Adipocyte (in vitro differentiated cells): ENCODE results near the gene ID2.

ENCODE experiments used
- DNase-seq: peaks from one replicate; pipeline ENCODE4 v3.0.0-alpha.2; 2015; ENCODE audit warnings: low read depth
- H3K27me3 ChIP-seq: replicated peaks from 2 replicates; pipeline ENCODE4 v1.7.0; 2013; ENCODE audit warnings: mild to moderate bottlenecking, low read length, moderate library complexity; ENCODE audit not compliant: control insufficient read depth, insufficient read depth
- H3K36me3 ChIP-seq: 2 replicates; pipeline ENCODE4 v1.7.0; 2013; ENCODE audit warnings: low read length, mild to moderate bottlenecking, moderate library complexity; ENCODE audit not compliant: control insufficient read depth, insufficient read depth, severe bottlenecking
- H3K4me1 ChIP-seq: 2 replicates; pipeline ENCODE4 v1.7.0; 2013; ENCODE audit warnings: mild to moderate bottlenecking, low read length, moderate library complexity; ENCODE audit not compliant: control insufficient read depth, insufficient read depth
- H3K4me3 ChIP-seq: 2 replicates; pipeline ENCODE4 v1.7.0; 2013; ENCODE audit warnings: mild to moderate bottlenecking, low read length, moderate library complexity
- H3K9ac ChIP-seq: 2 replicates; pipeline ENCODE4 v1.7.0; 2013; ENCODE audit warnings: mild to moderate bottlenecking, low read length, moderate library complexity
- H3K9me3 ChIP-seq: 2 replicates; pipeline ENCODE4 v1.7.0; 2013; ENCODE audit warnings: mild to moderate bottlenecking, low read length, moderate library complexity; ENCODE audit not compliant: control insufficient read depth

The ID2 gene

DNA sequence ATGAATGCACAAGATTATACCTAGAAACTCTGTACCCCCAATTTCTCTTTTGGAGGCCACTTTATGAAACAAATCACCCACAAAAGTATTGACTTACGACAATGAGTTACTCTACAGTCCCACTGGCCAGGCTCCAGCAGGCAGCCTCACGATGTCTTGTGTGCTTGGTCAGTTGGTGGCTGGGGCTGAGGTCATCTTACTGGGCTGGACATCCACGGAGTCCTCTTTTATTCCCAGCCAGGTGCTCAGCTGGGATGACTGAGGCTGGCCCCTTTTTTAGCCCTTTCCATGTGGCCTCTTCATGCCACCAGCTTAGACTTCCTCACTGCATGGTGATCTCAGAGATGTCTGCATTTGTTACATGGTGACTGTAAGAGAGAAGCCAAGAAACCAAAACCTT, 8.9 kb upstream of the ID2 start:
- no peak overlapping the region for H3K4me3 ChIP-seq
- H3K9ac ChIP-seq, result no peak overlapping the region
- H3K27me3 ChIP-seq, result no peaks in the 10 kb centered on the region
- peaks cover 17% of the 10 kb centered on the region for H3K9me3 ChIP-seq
- H3K4me1 ChIP-seq, result peaks cover 37% of the 10 kb centered on the region
- no peak for DNase-seq
- no peaks in the 10 kb centered on the region for H3K36me3 ChIP-seq

DNA sequence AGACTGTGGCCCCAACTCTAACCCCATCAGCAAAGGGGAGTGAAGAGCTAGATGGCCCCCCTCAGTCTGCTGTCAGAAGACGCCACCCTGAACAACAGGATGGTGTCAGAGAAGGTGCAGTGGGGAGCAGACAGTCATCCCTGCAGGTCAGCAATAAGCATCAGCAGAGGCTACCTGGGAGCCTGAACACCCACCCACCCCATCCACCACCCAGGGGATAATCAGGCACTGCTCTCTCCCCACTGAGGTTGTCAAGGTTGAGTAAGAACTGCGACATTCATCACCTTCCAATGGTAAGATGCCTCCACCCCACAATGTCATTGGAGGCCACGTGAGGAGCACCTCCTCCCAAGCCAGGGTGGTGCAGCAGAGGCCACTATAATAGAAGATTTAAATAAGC, 8.5 kb upstream of the ID2 start:
- H3K4me3 ChIP-seq, result no peak overlapping the region
- no peak overlapping the region for H3K9ac ChIP-seq
- H3K27me3 ChIP-seq, result no peaks in the 10 kb centered on the region
- H3K4me1 ChIP-seq, result peaks cover 40% of the 10 kb centered on the region
- H3K36me3 ChIP-seq, result no peaks in the 10 kb centered on the region
- no peak for DNase-seq
- peaks cover 17% of the 10 kb centered on the region for H3K9me3 ChIP-seq

DNA sequence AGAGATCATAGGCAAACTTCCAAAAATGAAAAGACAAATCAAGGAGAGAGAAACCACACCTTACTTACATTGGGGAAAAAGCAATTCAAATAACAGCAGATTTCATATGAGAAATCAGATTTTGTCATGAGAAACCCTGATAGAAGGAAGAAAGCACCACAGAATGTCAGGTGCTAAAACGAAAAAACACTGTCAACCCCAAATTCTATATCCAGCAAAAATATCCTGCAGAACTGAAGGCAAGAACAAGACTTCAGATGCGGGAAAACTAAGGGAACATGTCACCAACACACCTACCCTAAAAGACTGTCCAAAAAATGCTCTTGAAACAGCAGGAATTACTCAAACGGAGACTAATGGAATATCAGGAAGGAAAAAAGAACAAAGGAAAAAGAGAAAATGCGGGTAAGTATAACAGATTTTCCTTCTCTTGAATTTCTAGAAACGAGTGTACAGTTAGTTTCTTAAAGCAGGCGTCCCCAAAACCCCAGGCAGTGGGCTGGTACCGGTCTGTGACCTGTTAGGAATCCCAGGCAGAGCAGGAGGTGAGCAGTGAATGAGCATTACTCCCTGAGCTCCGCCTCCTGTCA, 7.3 kb upstream of the ID2 start:
- H3K9ac ChIP-seq, result no peak overlapping the region
- H3K4me1 ChIP-seq, result peaks cover 32% of the 10 kb centered on the region
- H3K27me3 ChIP-seq, result no peaks in the 10 kb centered on the region
- H3K9me3 ChIP-seq, result peaks cover 17% of the 10 kb centered on the region
- H3K4me3 ChIP-seq, result no peak overlapping the region
- no peaks in the 10 kb centered on the region for H3K36me3 ChIP-seq
- DNase-seq, result no peak

DNA sequence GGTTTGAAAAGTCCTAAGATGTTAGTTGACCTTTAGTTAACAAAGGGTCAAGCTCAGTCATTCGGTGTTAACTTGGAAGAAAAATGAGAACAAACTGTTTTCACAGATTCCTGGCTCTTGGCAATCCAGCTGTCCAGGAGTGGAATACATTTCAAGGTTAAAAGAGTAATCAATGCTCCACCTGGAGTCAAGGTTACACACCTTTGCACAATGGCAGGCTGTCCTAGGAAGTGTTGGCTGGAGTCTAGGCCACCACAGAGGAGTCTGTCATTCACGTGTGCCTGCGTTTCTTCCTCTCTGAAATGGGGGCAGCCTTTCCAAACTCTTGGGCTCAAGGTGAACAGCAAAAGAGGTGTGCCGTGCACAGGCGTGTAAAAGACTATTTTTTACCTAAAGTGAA, 6.3 kb upstream of the ID2 start:
- H3K27me3 ChIP-seq, result no peaks in the 10 kb centered on the region
- DNase-seq, result no peak
- H3K36me3 ChIP-seq, result no peaks in the 10 kb centered on the region
- peaks cover 35% of the 10 kb centered on the region for H3K4me1 ChIP-seq
- no peak overlapping the region for H3K4me3 ChIP-seq
- H3K9me3 ChIP-seq, result peaks cover 17% of the 10 kb centered on the region
- H3K9ac ChIP-seq, result no peak overlapping the region

- Histone ChIP-seq H3K27me3 (no peaks in the 10 kb centered on the region), H3K4me3 (peak overlapping the region; percentile 79), H3K4me1 (peaks cover 40% of the 10 kb centered on the region), H3K36me3 (no peaks in the 10 kb centered on the region), H3K9ac (peak overlapping the region; percentile 90), H3K9me3 (peaks cover 17% of the 10 kb centered on the region)
- DNase-seq, result peak; percentile 94
Measured at GRCh38 chr2:8676191-8676920, 5.5 kb upstream of the ID2 start.

GRCh38 chr2:8676921-8677645, 4.8 kb upstream of the ID2 start:
- H3K27me3 ChIP-seq, result no peaks in the 10 kb centered on the region
- DNase-seq, result peak; percentile 56
- H3K4me1 ChIP-seq, result peaks cover 40% of the 10 kb centered on the region
- peaks cover 17% of the 10 kb centered on the region for H3K9me3 ChIP-seq
- peak overlapping the region; percentile 90 for H3K9ac ChIP-seq
- peak overlapping the region; percentile 79 for H3K4me3 ChIP-seq
- no peaks in the 10 kb centered on the region for H3K36me3 ChIP-seq

DNA sequence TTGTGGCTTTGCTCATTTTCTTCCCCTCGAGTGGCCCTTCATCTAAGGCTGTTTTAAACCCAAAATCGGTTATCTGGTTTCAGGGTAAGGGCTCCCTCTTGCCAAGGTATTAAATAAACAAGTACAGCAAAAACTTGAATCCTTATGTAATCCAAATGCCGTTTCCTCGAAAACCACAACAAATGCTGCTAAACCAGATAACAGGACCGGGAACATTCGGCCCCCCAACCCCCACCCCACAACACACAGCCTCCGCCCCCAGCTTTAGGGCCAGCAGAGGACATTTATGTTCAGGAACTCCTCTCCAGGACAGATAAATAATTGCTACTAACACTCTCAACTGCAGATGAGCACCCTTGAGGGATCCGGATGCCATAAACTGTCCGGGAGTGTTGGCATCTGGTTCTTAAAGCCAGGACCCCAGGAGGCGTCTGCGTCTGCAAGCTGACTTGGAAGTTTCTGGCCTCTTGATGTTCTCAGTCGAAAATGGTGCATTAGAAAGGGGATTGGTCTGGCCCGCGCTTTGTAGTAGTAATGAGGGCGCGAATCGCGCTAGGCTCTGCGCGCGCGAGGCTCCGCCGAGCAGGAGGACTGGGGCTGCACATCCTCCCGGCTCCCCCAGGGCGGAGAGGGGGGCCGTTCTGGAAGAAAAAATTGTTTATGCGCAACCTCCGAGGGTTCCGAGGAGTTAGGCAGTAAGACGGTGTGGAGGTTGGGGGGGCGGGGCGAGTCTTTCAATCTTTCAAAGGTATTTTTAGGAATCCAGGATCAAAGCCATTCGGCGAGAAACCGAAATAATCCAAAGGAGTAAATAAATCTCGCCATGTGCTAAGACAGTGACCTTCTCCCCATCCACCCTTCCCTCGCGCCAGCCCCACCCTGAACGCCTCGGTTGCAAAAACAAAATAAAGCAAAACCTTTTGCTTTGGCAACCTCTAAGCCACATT, 3.9 kb upstream of the ID2 start:
- H3K9ac ChIP-seq, result peak overlapping the region; percentile 90
- peak overlapping the region; percentile 79 for H3K4me3 ChIP-seq
- H3K27me3 ChIP-seq, result no peaks in the 10 kb centered on the region
- no peaks in the 10 kb centered on the region for H3K36me3 ChIP-seq
- peak; percentile 67 for DNase-seq
- H3K9me3 ChIP-seq, result peaks cover 17% of the 10 kb centered on the region
- H3K4me1 ChIP-seq, result peaks cover 40% of the 10 kb centered on the region

- Histone ChIP-seq H3K27me3 (no peaks in the 10 kb centered on the region), H3K9me3 (peaks cover 10% of the 10 kb centered on the region), H3K9ac (peak overlapping the region; percentile 98), H3K4me3 (peak overlapping the region; percentile 91), H3K36me3 (no peaks in the 10 kb centered on the region), H3K4me1 (peaks cover 40% of the 10 kb centered on the region)
- DNase-seq, result peak; percentile 98
Measured at GRCh38 chr2:8678731-8679566, 2.9 kb upstream of the ID2 start.

DNA sequence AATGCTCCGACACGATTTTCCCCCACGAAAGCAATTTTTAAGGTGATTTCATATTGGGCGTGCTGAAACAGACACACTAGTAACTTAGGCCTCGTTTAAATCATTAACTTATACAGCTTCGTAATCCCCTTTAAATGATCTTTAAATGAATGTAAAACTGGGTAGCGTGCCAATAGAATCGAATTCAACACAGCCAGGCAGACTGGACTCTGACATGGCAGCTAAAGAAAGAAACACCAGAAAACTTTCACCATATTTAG, 2.4 kb upstream of the ID2 start:
- H3K36me3 ChIP-seq, result no peaks in the 10 kb centered on the region
- H3K9ac ChIP-seq, result peak overlapping the region; percentile 98
- no peak for DNase-seq
- H3K4me1 ChIP-seq, result peaks cover 40% of the 10 kb centered on the region
- peak overlapping the region; percentile 91 for H3K4me3 ChIP-seq
- H3K9me3 ChIP-seq, result peaks cover 5% of the 10 kb centered on the region
- H3K27me3 ChIP-seq, result no peaks in the 10 kb centered on the region

GRCh38 chr2:8679827-8680731, 1.8 kb upstream of the ID2 start:
- H3K9ac ChIP-seq, result peak overlapping the region; percentile 98
- no peaks in the 10 kb centered on the region for H3K27me3 ChIP-seq
- H3K4me1 ChIP-seq, result peaks cover 40% of the 10 kb centered on the region
- H3K36me3 ChIP-seq, result no peaks in the 10 kb centered on the region
- peak; percentile 73 for DNase-seq
- H3K4me3 ChIP-seq, result peak overlapping the region; percentile 91
- no peaks in the 10 kb centered on the region for H3K9me3 ChIP-seq
